Activated CD4-positive, CD25-positive, alpha-beta regulatory T cell (primary cell): Measurements from ENCODE around the gene SV2C.
A peak's percentile ranks its signal among the peaks of the same experiment; 100 is the strongest.
"Not testable (repeated sequence)": the region's sequence is repeated elsewhere in the genome, so short reads cannot be mapped to it uniquely, and the experiment has no call there.

Experiments
- DNase-seq, 4 experiments: peaks; one replicate each; lab custom pipeline; 2025; lab: John Stamatoyannopoulos, UW

SV2C gene

GRCh38 chr5:76082772-76083554, at the start of gene SV2C:
TSS of gene SV2C (plus strand) at chr5:76083383. CDS start at chr5:76131751, 48,368 bp downstream.
- DNase-seq: no peak

- DNase-seq: not testable (repeated sequence)
Observed at GRCh38 chr5:76037736-76038151, 45.4 kb upstream of the SV2C start.

GRCh38 chr5:76038212-76038611, 45.0 kb upstream of the SV2C start:
- DNase-seq: no peak

GRCh38 chr5:76040806-76041205, 42.4 kb upstream of the SV2C start:
- DNase-seq: no peak

GRCh38 chr5:76041863-76042262, 41.3 kb upstream of the SV2C start:
- no peak for DNase-seq

GRCh38 chr5:76046741-76047140, 36.4 kb upstream of the SV2C start:
- no peak for DNase-seq

- DNase-seq: no peak
Observed at GRCh38 chr5:76050134-76050533, 33.0 kb upstream of the SV2C start.

GRCh38 chr5:76062502-76063041, 20.6 kb upstream of the SV2C start:
- DNase-seq: no peak

GRCh38 chr5:76065258-76065657, 17.9 kb upstream of the SV2C start:
- no peak for DNase-seq

GRCh38 chr5:76069061-76069735, 14.0 kb upstream of the SV2C start:
- DNase-seq: no peak

- DNase-seq: no peak
Observed at GRCh38 chr5:76074487-76075065, 8.6 kb upstream of the SV2C start.

- DNase-seq: no peak
Observed at GRCh38 chr5:76081811-76082771, 1.1 kb upstream of the SV2C start.

- DNase-seq: no peak
Observed at GRCh38 chr5:76083555-76084495, 642 bp downstream of the SV2C start.

GRCh38 chr5:76084496-76085242, 1.5 kb downstream of the SV2C start:
- DNase-seq: no peak

- DNase-seq: no peak
Observed at GRCh38 chr5:76085243-76085579, 2.0 kb downstream of the SV2C start.

- no peak for DNase-seq
Observed at GRCh38 chr5:76086095-76086494, 2.9 kb downstream of the SV2C start.

- not testable (repeated sequence) for DNase-seq
Observed at GRCh38 chr5:76089156-76089555, 6.0 kb downstream of the SV2C start.

GRCh38 chr5:76091351-76091750, 8.2 kb downstream of the SV2C start:
- DNase-seq: no peak

GRCh38 chr5:76099286-76099702, 16.1 kb downstream of the SV2C start:
- DNase-seq: peak in 1 of 4 experiments; percentile 15

GRCh38 chr5:76099756-76100155, 16.6 kb downstream of the SV2C start:
- no peak for DNase-seq
